Stimulated activated naive B cell treated with anti-CD40 and anti-IgM and Interleukin-4, amounts not matched to agents 10 μg/mL and 1 μg/mL and 100 μg/mL, for 72 hours (primary cell): ENCODE data around the gene TNFAIP8L3.
A peak's percentile ranks its signal among the peaks of the same experiment; 100 is the strongest.

Source experiments
- ATAC-seq, 2 donors: fragments of 150-1000 bp; cut with Tn5 transposase; replicated peaks; 2 replicates each; pipeline ENCODE4 v1.10.0; 2021; ENCODE audit warnings: moderate library complexity in 1 of 2
- DNase-seq: peaks from one replicate; pipeline ENCODE4 v3.0.0; 2021
- H3K27ac Mint-ChIP-seq: one replicate; pipeline ENCODE4 v1.8.0; 2022; ENCODE audit warnings: mild to moderate bottlenecking, mixed read lengths
- H3K27me3 Mint-ChIP-seq, 2 donors: one replicate each; pipeline ENCODE4 v1.8.0; 2022; ENCODE audit warnings: mixed read lengths in 2 of 2
- H3K36me3 Mint-ChIP-seq, 2 donors: one replicate each; pipeline ENCODE4 v1.8.0; 2022; ENCODE audit warnings: mixed read lengths in 2 of 2, mild to moderate bottlenecking in 1 of 2
- H3K4me1 Mint-ChIP-seq, 2 donors: one replicate each; pipeline ENCODE4 v1.8.0; 2022; ENCODE audit warnings: mixed read lengths in 2 of 2, mild to moderate bottlenecking in 1 of 2
- H3K4me3 Mint-ChIP-seq, 2 donors: one replicate each; pipeline ENCODE4 v1.8.0; 2022; ENCODE audit warnings: mild to moderate bottlenecking in 2 of 2, mixed read lengths in 2 of 2, moderate library complexity in 1 of 2
- H3K9me3 Mint-ChIP-seq, 2 donors: one replicate each; pipeline ENCODE4 v1.8.0; 2022; ENCODE audit warnings: mixed read lengths in 2 of 2, mild to moderate bottlenecking in 1 of 2

The TNFAIP8L3 gene

GRCh38 chr15:51106481-51106880 lies 11.8 kb upstream of the TNFAIP8L3 start:
- ATAC-seq (no peak), DNase-seq (no peak)
- no peaks in the 10 kb centered on the region for H3K9me3 Mint-ChIP-seq
- H3K4me1 Mint-ChIP-seq = no peaks in the 10 kb centered on the region
- no peaks in the 10 kb centered on the region for H3K36me3 Mint-ChIP-seq
- H3K27ac Mint-ChIP-seq = no peak overlapping the region
- H3K27me3 Mint-ChIP-seq = peaks cover 27 to 31% of the 10 kb centered on the region in 2 donors
- no peak overlapping the region for H3K4me3 Mint-ChIP-seq

GRCh38 chr15:51105430-51106016 lies 10.8 kb upstream of the TNFAIP8L3 start:
- no peaks in the 10 kb centered on the region for H3K4me1 Mint-ChIP-seq
- no peaks in the 10 kb centered on the region for H3K9me3 Mint-ChIP-seq
- ATAC-seq (no peak), DNase-seq (no peak)
- H3K4me3 Mint-ChIP-seq = no peak overlapping the region
- peaks cover 34 to 41% of the 10 kb centered on the region in 2 donors for H3K27me3 Mint-ChIP-seq
- H3K36me3 Mint-ChIP-seq = no peaks in the 10 kb centered on the region
- no peak overlapping the region for H3K27ac Mint-ChIP-seq

- Mint-ChIP-seq H3K9me3 (no peaks in the 10 kb centered on the region), H3K27me3 (peaks cover 34 to 45% of the 10 kb centered on the region in 2 donors), H3K27ac (no peak overlapping the region), H3K4me3 (no peak overlapping the region), H3K4me1 (no peaks in the 10 kb centered on the region), H3K36me3 (no peaks in the 10 kb centered on the region)
- DNase-seq (no peak), ATAC-seq (no peak)
These were observed 9.8 kb upstream of the TNFAIP8L3 start for GRCh38 chr15:51104512-51104911.

- H3K36me3 Mint-ChIP-seq = no peaks in the 10 kb centered on the region
- H3K27me3 Mint-ChIP-seq = peaks cover 39 to 51% of the 10 kb centered on the region in 2 donors
- H3K27ac Mint-ChIP-seq = no peak overlapping the region
- H3K9me3 Mint-ChIP-seq = no peaks in the 10 kb centered on the region
- H3K4me1 Mint-ChIP-seq = no peaks in the 10 kb centered on the region
- ATAC-seq (no peak), DNase-seq (no peak)
- H3K4me3 Mint-ChIP-seq = no peak overlapping the region
These were observed 8.6 kb upstream of the TNFAIP8L3 start for GRCh38 chr15:51103330-51103729.

- DNase-seq (no peak), ATAC-seq (no peak)
- Mint-ChIP-seq H3K9me3 (no peaks in the 10 kb centered on the region), H3K4me3 (no peak overlapping the region), H3K36me3 (no peaks in the 10 kb centered on the region), H3K4me1 (peaks cover 5 to 16% of the 10 kb centered on the region in 2 donors), H3K27me3 (peaks cover 43 to 65% of the 10 kb centered on the region in 2 donors), H3K27ac (no peak overlapping the region)
These were observed 6.2 kb upstream of the TNFAIP8L3 start for GRCh38 chr15:51100785-51101489.

GRCh38 chr15:51099185-51099584 lies 4.5 kb upstream of the TNFAIP8L3 start:
- no peaks in the 10 kb centered on the region for H3K36me3 Mint-ChIP-seq
- peaks cover 7 to 23% of the 10 kb centered on the region in 2 donors for H3K4me1 Mint-ChIP-seq
- H3K27me3 Mint-ChIP-seq = peaks cover 43 to 70% of the 10 kb centered on the region in 2 donors
- ATAC-seq = no peak
- H3K9me3 Mint-ChIP-seq = no peaks in the 10 kb centered on the region
- no peak for DNase-seq
- no peak overlapping the region for H3K27ac Mint-ChIP-seq
- no peak overlapping the region for H3K4me3 Mint-ChIP-seq

- Mint-ChIP-seq H3K27ac (no peak overlapping the region), H3K27me3 (peaks cover 47 to 73% of the 10 kb centered on the region in 2 donors)
These were observed 3.6 kb upstream of the TNFAIP8L3 start for GRCh38 chr15:51098331-51098619.

GRCh38 chr15:51097553-51098330 lies 3.0 kb upstream of the TNFAIP8L3 start:
- peaks cover 46 to 73% of the 10 kb centered on the region in 2 donors for H3K27me3 Mint-ChIP-seq
- H3K36me3 Mint-ChIP-seq = no peaks in the 10 kb centered on the region
- H3K4me3 Mint-ChIP-seq = no peak overlapping the region
- no peaks in the 10 kb centered on the region for H3K9me3 Mint-ChIP-seq
- ATAC-seq = peak; percentile 67 to 70
- H3K27ac Mint-ChIP-seq = no peak overlapping the region
- no peak for DNase-seq
- peaks cover 10 to 33% of the 10 kb centered on the region in 2 donors for H3K4me1 Mint-ChIP-seq

More at GRCh38 chr15:51098331-51098619, 3.6 kb upstream of the TNFAIP8L3 start:
- Mint-ChIP-seq H3K36me3 (no peaks in the 10 kb centered on the region), H3K4me3 (no peak overlapping the region), H3K9me3 (no peaks in the 10 kb centered on the region), H3K4me1 (peaks cover 10 to 32% of the 10 kb centered on the region in 2 donors)
- DNase-seq (no peak), ATAC-seq (no peak)

GRCh38 chr15:51096976-51097375 lies 2.3 kb upstream of the TNFAIP8L3 start:
- Mint-ChIP-seq H3K27ac (no peak overlapping the region), H3K36me3 (no peaks in the 10 kb centered on the region), H3K4me3 (no peak overlapping the region), H3K27me3 (peaks cover 50 to 76% of the 10 kb centered on the region in 2 donors), H3K4me1 (peaks cover 10 to 33% of the 10 kb centered on the region in 2 donors), H3K9me3 (no peaks in the 10 kb centered on the region)
- ATAC-seq (no peak), DNase-seq (no peak)

- H3K36me3 Mint-ChIP-seq = no peaks in the 10 kb centered on the region
- no peak overlapping the region for H3K27ac Mint-ChIP-seq
- no peak overlapping the region for H3K4me3 Mint-ChIP-seq
- no peaks in the 10 kb centered on the region for H3K9me3 Mint-ChIP-seq
- H3K27me3 Mint-ChIP-seq = peaks cover 56 to 80% of the 10 kb centered on the region in 2 donors
- peaks cover 10 to 33% of the 10 kb centered on the region in 2 donors for H3K4me1 Mint-ChIP-seq
- ATAC-seq (no peak), DNase-seq (no peak)
These were observed 1.1 kb upstream of the TNFAIP8L3 start for GRCh38 chr15:51095681-51096331.

GRCh38 chr15:51093839-51094605 lies 684 bp downstream of the TNFAIP8L3 start:
- peak overlapping the region; percentile 69 to 70 for H3K4me3 Mint-ChIP-seq
- no peak overlapping the region for H3K27ac Mint-ChIP-seq
- DNase-seq (no peak), ATAC-seq (peak in 1 of 2 donors; percentile 22)
- H3K27me3 Mint-ChIP-seq = peaks cover 59 to 79% of the 10 kb centered on the region in 2 donors
- H3K4me1 Mint-ChIP-seq = peaks cover 10 to 33% of the 10 kb centered on the region in 2 donors
- no peaks in the 10 kb centered on the region for H3K36me3 Mint-ChIP-seq
- H3K9me3 Mint-ChIP-seq = no peaks in the 10 kb centered on the region

- Mint-ChIP-seq H3K27me3 (peaks cover 63 to 83% of the 10 kb centered on the region in 2 donors), H3K36me3 (no peaks in the 10 kb centered on the region), H3K4me3 (peak overlapping the region; percentile 69 to 70), H3K27ac (no peak overlapping the region), H3K9me3 (no peaks in the 10 kb centered on the region), H3K4me1 (peaks cover 10 to 33% of the 10 kb centered on the region in 2 donors)
- DNase-seq (no peak), ATAC-seq (peak in 1 of 2 donors; percentile 24)
These were observed 1.2 kb downstream of the TNFAIP8L3 start for GRCh38 chr15:51093488-51093838.

- H3K4me3 Mint-ChIP-seq = no peak overlapping the region
- ATAC-seq (no peak), DNase-seq (no peak)
- peaks cover 10 to 26% of the 10 kb centered on the region in 2 donors for H3K4me1 Mint-ChIP-seq
- H3K36me3 Mint-ChIP-seq = no peaks in the 10 kb centered on the region
- H3K27me3 Mint-ChIP-seq = peaks cover 63 to 85% of the 10 kb centered on the region in 2 donors
- no peaks in the 10 kb centered on the region for H3K9me3 Mint-ChIP-seq
- H3K27ac Mint-ChIP-seq = no peak overlapping the region
These were observed 2.1 kb downstream of the TNFAIP8L3 start for GRCh38 chr15:51092480-51093040.
